GM19372 (cell line): ENCODE measurements around the gene ZNF423.

ENCODE experiments used
- ATAC-seq: cut with Tn5 transposase; IDR thresholded peaks from one replicate; pipeline ENCODE4 v1.9.1; 2021; ENCODE audit warnings: mild to moderate bottlenecking, low read depth, moderate library complexity; ENCODE audit not compliant: unreplicated experiment

The ZNF423 gene

DNA sequence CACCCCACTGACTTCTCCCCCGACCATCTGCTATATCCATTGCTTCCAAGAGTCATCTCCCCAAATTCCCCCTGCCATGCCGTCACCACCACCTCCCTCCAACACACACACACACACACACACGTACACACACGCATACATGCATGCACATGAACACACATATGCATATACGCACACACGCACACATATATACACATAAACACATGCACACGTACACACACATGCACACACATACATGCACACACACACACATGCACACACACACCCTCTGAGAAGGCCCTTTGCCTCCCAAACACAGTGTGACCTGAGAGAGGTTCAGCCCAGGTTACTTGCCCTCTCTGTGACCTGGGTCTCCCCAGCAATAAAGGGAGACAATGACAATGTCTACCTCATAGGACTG, 95.1 kb downstream of the ZNF423 start:
- ATAC-seq, result no peak

DNA sequence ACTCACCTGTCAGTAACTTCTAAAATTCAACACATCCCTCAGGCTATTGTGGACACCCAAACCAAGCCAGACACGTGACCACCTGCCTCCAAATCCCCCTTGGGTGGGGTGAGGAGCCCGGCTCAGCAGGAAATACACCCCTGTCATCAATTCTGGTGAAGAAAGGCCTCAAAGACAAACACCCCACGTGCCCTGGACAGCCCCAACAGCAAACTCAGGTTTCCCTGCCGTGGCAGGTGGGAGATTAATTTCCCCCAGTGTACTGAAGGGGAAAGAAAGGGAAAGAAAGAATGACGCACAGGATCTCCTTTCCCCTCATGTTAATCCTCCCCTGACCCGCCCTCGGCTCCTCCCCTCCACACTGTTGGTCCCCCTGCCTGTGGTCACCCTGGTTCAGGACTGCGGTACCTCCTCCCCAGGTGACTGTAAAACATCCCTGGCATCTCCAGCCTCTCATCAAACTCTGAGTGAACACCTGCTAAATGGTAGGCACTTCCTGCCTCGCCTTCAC, 98.3 kb downstream of the ZNF423 start:
- ATAC-seq, result no peak

DNA sequence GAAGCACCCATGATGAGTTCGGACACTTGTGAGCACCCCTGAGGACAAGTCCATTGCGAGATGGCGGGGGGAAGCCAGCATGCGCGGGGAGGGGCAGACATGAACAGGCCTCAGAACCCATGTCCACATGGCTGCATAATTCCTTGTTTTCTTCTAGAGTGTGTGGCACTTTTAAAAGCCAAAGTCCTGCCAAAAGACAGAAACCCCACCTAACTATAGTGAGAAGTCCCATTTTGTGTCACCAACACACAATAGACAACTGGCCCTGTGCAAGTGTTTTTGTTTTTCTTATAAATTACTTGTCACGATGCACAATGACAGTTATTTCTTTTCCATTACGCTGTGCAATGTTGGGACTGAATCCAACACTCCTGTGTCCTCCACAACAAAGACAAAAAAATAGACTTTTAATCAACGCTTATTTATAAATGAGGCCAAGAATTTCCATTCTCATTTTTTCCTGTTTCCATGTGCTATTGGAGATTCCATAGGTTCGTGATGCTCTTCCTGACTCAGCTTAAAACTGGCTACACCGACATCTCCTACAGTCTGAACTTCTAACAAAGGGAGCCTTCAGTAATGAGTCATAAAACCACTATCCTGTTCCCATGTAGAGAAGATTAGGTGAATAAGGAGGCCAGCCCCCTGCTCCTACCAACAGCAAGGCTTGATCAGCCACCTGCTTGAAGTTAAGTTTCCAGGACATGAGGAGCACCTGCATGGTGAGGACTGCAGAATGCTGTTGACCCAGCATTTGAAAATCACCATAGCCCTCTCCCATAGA, 98.9 kb downstream of the ZNF423 start:
- no peak for ATAC-seq

DNA sequence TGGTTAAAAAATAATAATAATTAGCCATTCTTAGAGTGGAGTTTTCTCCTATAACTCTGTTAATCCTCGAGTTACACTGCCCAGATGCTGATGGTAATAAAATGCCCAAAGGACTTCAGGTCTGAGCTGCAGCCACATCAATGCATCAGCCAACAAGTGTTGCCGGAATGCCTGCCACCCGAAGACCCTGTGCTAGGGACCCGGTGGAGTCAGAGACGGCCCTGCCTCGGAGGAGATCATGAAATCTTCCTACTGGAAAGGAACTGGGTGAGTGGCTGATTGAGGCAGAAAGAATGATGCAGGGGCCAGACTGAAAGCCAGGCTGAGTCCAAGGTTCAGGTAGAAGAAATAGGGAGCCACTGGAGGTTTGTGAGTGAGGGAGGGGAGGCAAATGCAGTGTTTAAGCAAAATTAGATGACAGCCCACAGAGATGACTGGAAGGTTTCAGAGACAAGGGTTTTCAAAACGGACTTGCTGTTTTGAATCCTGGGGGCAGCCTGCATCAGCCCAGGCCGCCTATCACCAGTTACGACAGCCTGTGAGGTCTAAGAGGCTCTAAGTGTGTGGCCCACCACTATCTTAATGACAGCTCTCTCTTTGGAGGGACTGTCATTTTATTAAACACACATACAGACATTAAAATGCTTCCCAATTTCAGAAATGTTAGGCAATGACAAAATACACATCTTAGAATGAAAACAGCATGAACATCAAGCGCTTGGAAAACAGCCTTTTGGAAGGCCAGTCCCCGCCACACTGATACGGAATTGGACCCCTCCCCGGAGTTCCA, 100.0 kb downstream of the ZNF423 start:
- ATAC-seq, result no peak

DNA sequence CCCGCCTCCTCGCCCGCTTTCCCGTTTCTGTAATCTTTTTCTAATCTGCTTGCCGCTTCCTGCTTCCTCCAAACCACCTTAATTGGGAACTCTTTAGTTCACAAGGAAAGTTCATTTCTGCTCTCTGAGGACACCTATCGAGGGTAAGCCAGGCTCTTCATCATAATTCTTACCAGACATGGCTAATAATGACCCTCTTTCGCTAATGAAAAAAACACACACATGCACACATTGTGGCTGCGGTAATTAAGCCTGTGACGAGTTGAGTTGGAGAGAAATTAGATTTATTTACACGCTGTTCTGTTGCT, 100.6 kb downstream of the ZNF423 start:
- ATAC-seq, result no peak

DNA sequence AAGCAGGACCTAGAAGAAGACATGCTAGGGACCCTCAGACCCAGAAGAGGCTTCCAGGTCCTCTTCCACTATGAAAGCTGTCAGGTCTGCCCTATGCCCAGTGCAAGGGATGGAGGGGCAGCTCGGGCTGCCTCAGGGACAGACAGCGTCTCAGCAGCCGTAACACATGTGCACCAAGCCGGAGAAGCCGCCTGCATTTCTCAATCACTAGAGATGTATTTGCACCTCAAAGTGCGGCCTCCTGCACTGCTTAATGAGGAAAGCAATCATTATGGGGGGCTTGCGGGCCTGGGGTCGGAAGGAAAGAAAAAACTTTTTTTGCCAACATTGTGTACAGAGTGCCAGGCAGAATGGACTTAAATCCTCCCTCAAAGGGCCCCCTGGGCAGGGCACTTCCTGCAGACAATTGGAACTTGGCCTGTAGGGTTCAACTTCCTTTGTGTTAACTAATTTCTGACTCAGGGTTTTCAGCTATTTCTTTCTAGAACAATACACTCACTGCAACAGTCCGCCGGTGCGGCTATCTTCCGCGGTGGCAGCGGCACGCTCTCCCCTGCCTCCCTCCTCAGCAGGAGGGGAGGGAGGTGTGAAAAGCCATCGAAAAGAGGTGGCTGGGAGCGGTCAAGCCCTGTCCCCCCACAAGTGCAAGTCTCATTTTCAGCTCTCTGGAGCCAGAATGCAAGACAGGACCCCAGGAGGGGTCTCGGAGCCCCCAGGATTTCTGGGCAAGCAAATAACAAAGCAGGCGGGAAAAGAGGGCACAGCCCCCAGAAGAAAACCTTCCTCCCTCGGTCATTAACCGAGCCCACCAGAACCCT, 101.2 kb downstream of the ZNF423 start:
- no peak for ATAC-seq

DNA sequence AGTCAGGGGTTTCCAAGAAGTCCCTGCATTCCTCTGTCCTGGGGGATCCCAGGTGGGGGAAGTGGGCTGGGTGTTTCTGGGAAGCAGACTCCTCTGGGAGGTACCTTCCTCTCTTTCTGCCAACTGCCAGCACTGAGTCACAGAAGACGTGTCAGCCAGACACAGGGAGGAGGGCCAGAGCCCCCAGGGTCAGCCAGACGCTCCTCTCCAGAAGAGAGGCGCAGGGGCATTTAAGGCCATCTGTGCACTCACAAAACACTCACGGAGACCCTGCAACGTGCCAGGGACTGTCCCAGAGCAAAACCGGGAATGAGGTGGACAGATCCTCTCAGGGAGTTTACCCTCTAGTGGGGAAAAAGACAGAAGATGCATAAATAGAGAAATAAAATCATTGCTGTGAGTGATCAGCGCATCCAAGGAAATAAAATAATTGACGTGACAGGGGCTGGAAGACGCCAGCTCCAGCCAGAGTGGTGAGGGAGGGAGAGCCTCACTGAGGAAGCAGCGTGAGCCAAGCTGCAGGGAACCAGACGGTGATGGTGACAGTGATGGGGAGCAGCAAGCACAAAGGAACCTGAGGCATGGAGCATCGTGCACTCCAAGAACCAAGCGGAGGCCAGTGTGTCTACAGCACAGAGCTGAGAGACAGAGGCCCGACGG, 105.4 kb downstream of the ZNF423 start:
- no peak for ATAC-seq

DNA sequence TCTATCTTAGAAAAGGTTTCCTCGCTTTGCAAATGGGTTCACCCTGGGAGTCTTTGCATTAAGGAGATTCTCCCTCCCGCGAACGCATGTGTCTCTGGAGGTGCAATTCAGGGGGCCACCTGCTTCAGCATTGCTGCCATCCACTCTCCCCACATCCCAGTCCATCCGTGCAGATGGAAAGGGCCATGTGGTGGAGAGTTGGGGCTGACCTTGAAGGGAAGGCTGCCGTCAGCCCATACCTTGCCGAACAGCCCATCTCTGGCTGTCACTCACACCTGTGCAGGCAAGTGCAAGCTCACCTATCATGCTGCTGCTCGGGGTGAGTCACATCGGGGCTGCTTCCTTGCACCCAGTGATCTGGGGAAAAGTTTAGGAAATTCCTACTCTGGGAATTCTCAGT, 106.1 kb downstream of the ZNF423 start:
- no peak for ATAC-seq

DNA sequence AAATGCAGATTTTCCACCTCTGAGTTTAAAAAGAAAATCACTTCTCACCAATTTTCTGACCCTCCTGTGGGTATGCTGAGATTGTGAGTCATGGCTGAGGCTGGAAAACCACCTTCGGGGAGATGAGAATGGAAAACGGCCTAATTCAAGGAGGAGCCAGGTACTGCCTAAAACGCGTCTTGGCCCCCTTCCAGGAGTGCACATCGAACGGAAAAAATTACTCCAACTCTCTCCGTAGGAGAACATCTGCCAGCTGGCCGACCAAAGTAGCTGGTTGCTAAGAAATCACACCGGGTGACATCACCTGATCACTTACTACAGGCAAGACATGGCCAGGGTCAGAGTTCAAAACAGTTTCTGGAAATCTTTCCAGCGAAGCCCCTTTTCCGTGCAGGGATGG, 107.6 kb downstream of the ZNF423 start:
- no peak for ATAC-seq

DNA sequence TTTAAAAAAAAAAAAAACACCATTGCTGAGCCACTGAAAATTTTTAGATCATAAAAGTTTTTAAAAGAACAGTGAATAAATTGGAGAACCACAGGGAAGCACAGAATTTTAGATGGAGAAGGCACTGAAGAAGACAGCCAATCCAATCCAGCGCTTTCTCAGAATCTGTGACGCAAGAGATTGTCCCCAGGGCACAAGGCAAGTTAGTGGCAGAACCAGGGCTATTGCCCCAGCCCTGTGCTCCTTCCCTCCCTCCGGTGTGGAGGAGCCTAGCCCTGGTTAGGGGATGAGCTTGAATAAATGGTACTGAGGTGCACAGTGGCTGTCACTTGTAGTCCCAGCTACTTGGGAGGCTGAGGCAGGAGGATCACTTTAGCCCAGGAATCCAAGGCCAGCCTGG, 108.3 kb downstream of the ZNF423 start:
- ATAC-seq, result no peak

DNA sequence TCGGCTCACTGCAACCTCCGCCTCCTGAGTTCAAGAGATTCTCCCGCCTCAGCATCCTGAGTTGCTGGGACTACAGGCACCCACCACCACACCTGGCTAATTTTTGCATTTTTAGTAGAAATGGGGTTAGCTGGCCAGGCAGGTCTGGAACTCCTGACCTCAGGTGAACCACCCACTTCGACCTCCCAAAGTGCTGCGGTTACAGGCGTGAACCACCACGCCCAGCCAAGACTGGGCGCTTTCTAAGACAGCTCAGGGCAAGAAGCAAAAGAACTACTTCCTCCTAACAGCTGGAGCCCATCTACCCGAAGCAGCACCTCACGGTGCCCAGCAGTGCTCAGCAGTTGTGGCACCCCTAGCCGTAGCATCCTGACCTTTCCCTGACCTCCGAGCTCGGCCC, 109.4 kb downstream of the ZNF423 start:
- ATAC-seq, result no peak

DNA sequence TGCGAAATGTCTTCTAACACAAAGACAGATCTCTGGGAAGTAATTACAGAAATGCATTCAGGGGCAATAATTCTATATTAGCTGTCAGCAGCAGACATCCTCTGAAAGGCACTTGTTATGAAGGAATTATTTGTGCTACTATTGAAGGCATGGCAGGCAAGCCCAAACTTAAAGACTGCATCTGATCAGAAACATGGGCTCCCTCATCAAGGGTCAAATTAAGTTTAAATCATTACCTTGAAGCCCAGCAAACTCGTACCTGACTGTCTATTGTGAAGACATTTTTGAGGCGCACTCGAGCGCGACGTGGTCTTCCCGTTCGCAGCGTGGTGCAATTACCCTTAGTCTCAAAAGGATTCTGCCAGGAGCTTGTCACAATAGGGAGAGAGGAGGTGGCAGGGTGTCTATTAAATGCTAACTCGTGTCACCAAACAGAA, 110.6 kb downstream of the ZNF423 start:
- no peak for ATAC-seq

DNA sequence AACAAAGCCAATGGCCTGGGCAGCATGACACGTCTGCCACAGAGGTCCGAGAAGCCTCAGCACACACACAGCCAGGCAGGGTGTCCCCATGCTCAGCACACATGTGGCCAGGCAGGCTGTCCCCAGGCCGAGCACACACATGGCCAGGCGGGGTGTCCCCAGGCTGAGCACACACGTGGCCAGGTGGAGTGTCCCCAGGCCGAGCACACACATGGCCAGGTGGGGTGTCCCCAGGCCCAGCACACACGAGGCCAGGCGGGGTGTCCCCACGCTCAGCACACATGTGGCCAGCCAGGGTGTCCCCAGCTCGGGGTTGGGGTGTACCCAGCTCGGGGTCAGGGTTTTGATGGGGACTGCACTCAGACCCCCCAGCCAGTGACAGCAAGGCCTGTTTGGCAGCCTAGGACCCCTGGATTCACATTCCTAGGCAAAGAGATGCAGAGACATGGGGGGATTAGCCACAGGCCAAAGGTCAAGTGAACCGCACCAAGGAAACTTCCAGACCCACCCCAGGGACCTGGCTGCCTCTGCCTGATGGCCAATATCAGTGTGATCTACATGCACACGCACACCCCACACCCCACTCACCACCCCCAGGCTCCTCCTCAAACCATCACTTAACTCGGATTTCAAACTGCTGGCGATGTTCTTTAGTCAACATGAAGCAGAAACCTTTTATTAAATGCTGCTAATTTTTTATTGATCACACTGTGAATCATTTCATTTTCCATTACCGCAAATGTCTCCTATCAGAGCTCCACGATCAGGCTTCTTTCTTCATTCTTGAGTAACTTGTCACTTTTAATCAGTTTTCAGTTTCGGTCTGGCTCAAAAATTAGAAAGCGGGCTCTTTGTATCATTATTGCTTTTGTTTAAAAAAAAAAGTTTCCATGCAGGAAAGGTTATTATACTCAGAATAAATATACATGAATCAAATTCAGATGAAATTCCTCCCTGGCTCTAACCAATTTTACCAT, 111.4 kb downstream of the ZNF423 start:
- ATAC-seq, result no peak

DNA sequence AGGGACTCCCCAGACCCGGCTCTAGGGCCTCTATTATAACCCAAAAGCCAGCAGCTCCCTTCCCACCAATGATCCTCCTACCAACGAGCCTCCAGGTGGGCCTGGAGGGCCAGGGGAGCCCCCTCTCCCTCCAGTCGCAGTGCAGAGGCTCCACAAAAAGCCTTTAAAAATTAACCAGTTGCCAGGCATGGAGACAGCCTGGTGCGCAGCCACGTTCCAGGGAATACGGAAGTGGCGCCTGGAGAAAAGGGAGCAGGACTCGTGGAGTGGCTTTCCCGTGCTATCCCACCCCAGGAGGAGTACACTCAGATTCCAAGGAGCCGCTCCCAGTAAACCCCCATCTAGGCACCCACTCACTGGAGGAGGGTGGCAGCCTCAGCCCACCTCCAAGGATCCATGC, 112.3 kb downstream of the ZNF423 start:
- ATAC-seq, result no peak

DNA sequence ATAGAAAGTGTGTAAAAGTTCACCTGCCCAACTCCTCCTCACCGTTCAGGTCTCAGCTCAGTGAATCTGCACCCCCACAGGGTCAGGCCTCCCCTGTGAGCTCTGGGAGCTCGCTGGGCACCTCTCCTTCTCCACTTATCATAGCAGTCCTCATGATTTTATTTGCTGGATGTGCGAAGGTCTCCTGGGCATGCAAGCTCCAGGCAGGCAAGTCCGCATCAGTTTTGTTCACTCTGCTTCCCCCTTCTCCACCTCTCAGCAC, 112.8 kb downstream of the ZNF423 start:
- no peak for ATAC-seq

DNA sequence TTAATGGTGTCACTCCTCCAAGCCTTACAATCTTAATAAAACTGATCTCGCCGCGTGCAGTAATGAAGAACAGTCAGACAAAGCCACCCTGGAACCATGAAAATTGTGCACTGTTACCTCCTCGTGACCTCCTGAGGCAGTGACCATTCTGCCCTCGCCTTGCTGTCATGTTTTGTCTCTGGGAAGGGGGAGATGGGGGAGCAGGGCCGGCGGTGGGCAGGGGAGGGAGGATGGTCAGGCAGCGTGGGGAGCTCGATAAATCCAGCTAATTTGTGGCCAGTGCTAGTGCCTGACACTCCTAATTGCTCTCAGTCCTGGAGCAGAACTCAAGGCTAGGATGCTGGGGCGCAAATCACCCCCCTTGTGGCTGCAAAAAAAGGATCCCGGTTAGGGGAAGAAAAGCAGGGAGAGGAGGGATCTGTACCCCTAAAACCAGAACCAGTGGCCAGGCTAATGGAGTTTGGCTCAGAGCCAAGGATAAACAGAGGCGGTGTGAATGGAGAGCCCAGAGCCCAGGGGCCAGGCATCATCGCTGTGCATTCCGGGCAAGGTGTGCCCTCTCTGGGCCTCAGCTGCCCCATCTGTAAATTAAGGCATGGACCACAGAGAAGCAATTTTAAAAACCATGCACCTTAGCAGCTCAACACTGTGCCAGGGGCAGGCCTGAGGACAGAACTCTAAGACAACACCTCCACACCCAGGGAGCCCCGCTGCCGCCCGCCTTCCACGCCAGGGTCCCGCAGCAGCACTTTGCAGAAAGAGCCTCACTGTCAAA, 113.3 kb downstream of the ZNF423 start:
- ATAC-seq, result no peak

DNA sequence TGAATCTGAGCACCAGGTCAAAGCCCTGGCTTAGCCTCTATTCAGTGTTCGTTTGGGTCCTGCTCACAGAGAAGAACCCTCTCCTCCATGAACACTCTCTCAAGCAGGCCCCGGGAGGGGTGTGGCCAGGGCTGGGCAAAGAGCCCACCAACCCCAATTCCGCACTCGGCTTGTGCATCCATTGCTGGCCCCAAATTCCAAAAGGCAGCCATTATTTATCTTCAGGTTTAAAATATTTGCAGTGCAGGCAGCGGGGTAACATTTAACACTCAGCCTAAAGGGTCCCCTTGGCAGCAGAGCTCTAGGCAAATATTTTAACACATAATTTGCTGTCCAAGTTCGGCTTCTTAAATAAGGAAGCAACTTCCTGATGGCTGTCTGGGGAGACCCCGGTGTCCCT, 115.7 kb downstream of the ZNF423 start:
- no peak for ATAC-seq

DNA sequence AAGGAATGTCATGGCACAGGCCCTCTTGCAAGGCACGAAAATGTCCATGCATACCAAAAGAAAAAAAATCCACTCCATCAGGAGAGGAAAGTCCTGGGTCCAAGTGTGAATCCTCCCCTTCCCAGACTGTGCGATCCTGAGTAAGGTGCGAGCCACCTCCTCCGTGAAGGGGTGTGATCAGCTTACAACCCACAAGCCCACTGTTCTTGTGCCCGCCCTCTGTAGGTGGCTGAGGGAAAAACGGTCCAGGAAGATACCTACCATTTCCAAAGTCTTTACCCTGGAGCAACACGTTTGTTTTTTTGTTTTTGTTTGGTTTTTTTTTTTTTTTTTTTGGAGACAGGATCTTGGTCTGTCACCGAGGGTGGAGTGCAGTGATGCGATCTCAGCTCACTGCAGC, 116.5 kb downstream of the ZNF423 start:
- no peak for ATAC-seq

DNA sequence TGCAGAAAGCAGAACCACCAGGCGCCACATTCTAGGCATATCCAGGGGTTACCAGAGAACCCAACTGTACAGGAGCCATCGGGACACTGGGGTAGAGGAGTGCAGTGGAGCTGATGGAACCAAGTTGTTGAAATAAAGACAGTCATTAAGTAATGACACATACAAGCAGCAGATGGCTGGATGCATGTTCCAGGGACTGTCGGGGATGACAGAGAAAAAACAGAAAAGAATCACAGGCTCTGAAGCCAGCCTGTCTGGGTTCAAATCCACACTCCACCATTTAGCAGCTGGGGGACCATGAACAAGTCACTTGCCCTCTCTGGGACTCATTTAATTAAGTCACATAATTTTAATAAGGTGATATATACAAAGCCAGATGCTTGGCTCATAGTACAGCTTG, 117.1 kb downstream of the ZNF423 start:
- ATAC-seq, result no peak
